ENCODE results near the gene THYN1. TPM values are rescaled to one million over a fixed set of nuclear protein-coding genes. Genes with fewer than 3 reads are reported as not detected.

Gene THYN1
- polyA plus RNA-seq, 3 donors = 36.4 to 65.7 (median 57.6) TPM

DNA sequence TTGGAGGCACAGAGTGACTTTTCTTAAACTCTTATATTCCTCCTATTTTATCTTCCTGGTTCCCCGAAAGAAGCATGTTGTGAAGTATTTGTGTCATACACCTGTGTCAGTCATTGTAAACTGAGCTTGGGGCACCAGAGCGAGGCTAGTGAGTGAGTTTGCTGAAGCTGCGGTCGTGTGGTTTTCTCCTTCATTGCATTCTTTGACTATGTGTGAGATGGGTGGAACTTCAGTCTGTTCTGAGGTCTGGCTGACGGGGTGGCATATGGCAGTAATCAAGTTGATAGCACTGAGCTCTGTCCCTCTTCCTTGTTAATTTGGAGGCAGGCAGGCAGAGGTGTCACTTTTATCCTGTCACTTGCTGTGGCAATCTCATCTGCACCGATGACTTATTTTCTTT lies 24.5 kb downstream of the THYN1 start:
- WGBS (ENCODE audit: insufficient coverage) = 88% methylated on average over 3 of the region's 6 CpGs
- peaks cover 0 to 2% (median 0%) of the 10 kb centered on the region in 7 donors for H3K9me3 Mint-ChIP-seq
- H3K79me2 ChIP-seq (ENCODE audit: insufficient read depth, low read length) = peaks cover 77% of the 10 kb centered on the region
- TF ChIP-seq, protein P1, sequence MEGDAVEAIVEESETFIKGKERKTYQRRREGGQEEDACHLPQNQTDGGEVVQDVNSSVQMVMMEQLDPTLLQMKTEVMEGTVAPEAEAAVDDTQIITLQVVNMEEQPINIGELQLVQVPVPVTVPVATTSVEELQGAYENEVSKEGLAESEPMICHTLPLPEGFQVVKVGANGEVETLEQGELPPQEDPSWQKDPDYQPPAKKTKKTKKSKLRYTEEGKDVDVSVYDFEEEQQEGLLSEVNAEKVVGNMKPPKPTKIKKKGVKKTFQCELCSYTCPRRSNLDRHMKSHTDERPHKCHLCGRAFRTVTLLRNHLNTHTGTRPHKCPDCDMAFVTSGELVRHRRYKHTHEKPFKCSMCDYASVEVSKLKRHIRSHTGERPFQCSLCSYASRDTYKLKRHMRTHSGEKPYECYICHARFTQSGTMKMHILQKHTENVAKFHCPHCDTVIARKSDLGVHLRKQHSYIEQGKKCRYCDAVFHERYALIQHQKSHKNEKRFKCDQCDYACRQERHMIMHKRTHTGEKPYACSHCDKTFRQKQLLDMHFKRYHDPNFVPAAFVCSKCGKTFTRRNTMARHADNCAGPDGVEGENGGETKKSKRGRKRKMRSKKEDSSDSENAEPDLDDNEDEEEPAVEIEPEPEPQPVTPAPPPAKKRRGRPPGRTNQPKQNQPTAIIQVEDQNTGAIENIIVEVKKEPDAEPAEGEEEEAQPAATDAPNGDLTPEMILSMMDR (IDR thresholded peaks at IDR 0.05) = no peak
- no peak overlapping the region for H3K9ac ChIP-seq (ENCODE audit: insufficient read depth, low read length, poor library complexity, severe bottlenecking)
- no peak overlapping the region for H3K4me2 ChIP-seq (replicated peaks; ENCODE audit: extremely low read depth, low read length, poor library complexity, severe bottlenecking)
- peaks cover 0 to 1% (median 0%) of the 10 kb centered on the region in 3 donors for H3K27me3 Mint-ChIP-seq (ENCODE audit: low read depth in 3 of 3)
- H4K20me1 ChIP-seq (ENCODE audit: insufficient read depth, low read length) = peaks cover 85% of the 10 kb centered on the region
- no peak overlapping the region for H3K4me3 ChIP-seq (replicated peaks in 1 of 3; ENCODE audit: low read depth in 2 of 3, low read length in 3 of 3)
- H3K36me3 ChIP-seq (replicated peaks in 1 of 2; ENCODE audit: control insufficient read depth in 1 of 2, insufficient read depth in 2 of 2, low read length in 2 of 2) = peaks cover 3 to 22% of the 10 kb centered on the region in 2 donors
- no peak for DNase-seq
- H3K9me3 ChIP-seq (replicated peaks in 1 of 2; ENCODE audit: control insufficient read depth in 1 of 2, insufficient read depth in 1 of 2, low read length in 2 of 2) = no peaks in the 10 kb centered on the region
- H3K27ac ChIP-seq (ENCODE audit: low read depth in 1 of 2, low read length in 2 of 2) = no peak overlapping the region
- peaks cover 35 to 52% of the 10 kb centered on the region in 2 donors for H3K4me1 ChIP-seq (ENCODE audit: control insufficient read depth in 1 of 2, insufficient read depth in 2 of 2, low read length in 2 of 2)
- no peaks in the 10 kb centered on the region for H3K27me3 ChIP-seq (ENCODE audit: control insufficient read depth in 2 of 2, insufficient read depth in 2 of 2, low read length in 2 of 2)
- no peak overlapping the region for H3K4me3 Mint-ChIP-seq
- H3K27ac Mint-ChIP-seq = no peak overlapping the region
- intact Hi-C loops (cut with micrococcal nuclease) = no loop called here
- no peak overlapping the region for H2AFZ ChIP-seq (ENCODE audit: insufficient read depth, low read depth, low read length, poor library complexity, severe bottlenecking)
- peaks cover 66% of the 10 kb centered on the region for H3K4me1 Mint-ChIP-seq
- H3K36me3 Mint-ChIP-seq = peaks cover 27 to 32% of the 10 kb centered on the region in 2 donors

DNA sequence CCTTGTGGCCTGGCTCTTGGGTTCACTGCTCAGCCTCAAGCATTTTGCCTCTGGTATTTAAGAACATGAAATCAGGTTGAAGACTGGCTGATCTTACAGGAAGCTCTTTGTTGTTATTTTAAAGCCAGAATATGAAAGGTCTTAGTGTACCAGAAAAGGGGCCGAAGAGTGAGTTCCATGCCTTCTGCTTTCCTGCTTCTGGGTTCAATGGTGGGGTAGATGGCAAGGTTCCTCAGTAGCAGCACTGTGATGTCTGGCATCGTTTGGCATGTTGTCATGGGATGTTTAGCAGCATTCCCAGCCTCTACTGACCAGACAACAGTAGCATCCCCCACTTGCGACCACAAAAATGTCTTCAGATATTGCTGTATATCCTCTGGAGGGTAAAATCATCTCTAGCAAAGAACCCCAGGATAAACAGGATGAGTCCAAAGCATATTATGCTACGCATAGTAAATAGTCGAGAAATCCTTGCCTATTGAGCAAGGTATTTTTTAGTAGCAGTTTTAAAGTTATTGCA lies 26.3 kb downstream of the THYN1 start:
- WGBS (ENCODE audit: insufficient coverage) = 100% methylated on average over 1 of the region's 5 CpGs
- H3K79me2 ChIP-seq (ENCODE audit: insufficient read depth, low read length) = peaks cover 82% of the 10 kb centered on the region
- H3K27me3 ChIP-seq (ENCODE audit: control insufficient read depth in 2 of 2, insufficient read depth in 2 of 2, low read length in 2 of 2) = no peaks in the 10 kb centered on the region
- no peak overlapping the region for H3K4me3 ChIP-seq (replicated peaks in 1 of 3; ENCODE audit: low read depth in 2 of 3, low read length in 3 of 3)
- peaks cover 0 to 2% (median 0%) of the 10 kb centered on the region in 7 donors for H3K9me3 Mint-ChIP-seq
- peaks cover 34 to 54% of the 10 kb centered on the region in 2 donors for H3K4me1 ChIP-seq (ENCODE audit: control insufficient read depth in 1 of 2, insufficient read depth in 2 of 2, low read length in 2 of 2)
- H3K9me3 ChIP-seq (replicated peaks in 1 of 2; ENCODE audit: control insufficient read depth in 1 of 2, insufficient read depth in 1 of 2, low read length in 2 of 2) = no peaks in the 10 kb centered on the region
- intact Hi-C loops (cut with micrococcal nuclease) = no loop called here
- H3K9ac ChIP-seq (ENCODE audit: insufficient read depth, low read length, poor library complexity, severe bottlenecking) = no peak overlapping the region
- no peak overlapping the region for H3K27ac ChIP-seq (ENCODE audit: low read depth in 1 of 2, low read length in 2 of 2)
- no peak for DNase-seq
- H3K4me3 Mint-ChIP-seq = no peak overlapping the region
- no peak overlapping the region for H3K27ac Mint-ChIP-seq
- peaks cover 3 to 22% of the 10 kb centered on the region in 2 donors for H3K36me3 ChIP-seq (replicated peaks in 1 of 2; ENCODE audit: control insufficient read depth in 1 of 2, insufficient read depth in 2 of 2, low read length in 2 of 2)
- peaks cover 26 to 27% of the 10 kb centered on the region in 2 donors for H3K36me3 Mint-ChIP-seq
- peaks cover 0 to 1% (median 0%) of the 10 kb centered on the region in 3 donors for H3K27me3 Mint-ChIP-seq (ENCODE audit: low read depth in 3 of 3)
- H3K4me1 Mint-ChIP-seq = peaks cover 72% of the 10 kb centered on the region
- TF ChIP-seq, protein P1 (IDR thresholded peaks at IDR 0.05) = no peak
- peaks cover 68% of the 10 kb centered on the region for H4K20me1 ChIP-seq (ENCODE audit: insufficient read depth, low read length)
- no peak overlapping the region for H2AFZ ChIP-seq (ENCODE audit: insufficient read depth, low read depth, low read length, poor library complexity, severe bottlenecking)
- no peak overlapping the region for H3K4me2 ChIP-seq (replicated peaks; ENCODE audit: extremely low read depth, low read length, poor library complexity, severe bottlenecking)
